KBM-7 (cell line): ENCODE results near the gene EIF4A3.

ENCODE experiments used
- DNase-seq: peaks from one replicate; pipeline ENCODE4 v3.0.0-alpha.2; 2015
- in situ Hi-C: fragments of 300-500 bp; cut with MboI; formaldehyde crosslinking; loops from 2 replicates; pipeline ENCODE4 v1.14.3; 2020; ENCODE audit warnings: low sequenced_read_pairs, low pct_unique_long_range_greater_than_20kb, mixed read lengths

Gene EIF4A3

GRCh38 chr17:80142929-80143328 lies 4.0 kb downstream of the EIF4A3 start:
- in situ Hi-C loops, result no loop called here
- no peak for DNase-seq

DNA sequence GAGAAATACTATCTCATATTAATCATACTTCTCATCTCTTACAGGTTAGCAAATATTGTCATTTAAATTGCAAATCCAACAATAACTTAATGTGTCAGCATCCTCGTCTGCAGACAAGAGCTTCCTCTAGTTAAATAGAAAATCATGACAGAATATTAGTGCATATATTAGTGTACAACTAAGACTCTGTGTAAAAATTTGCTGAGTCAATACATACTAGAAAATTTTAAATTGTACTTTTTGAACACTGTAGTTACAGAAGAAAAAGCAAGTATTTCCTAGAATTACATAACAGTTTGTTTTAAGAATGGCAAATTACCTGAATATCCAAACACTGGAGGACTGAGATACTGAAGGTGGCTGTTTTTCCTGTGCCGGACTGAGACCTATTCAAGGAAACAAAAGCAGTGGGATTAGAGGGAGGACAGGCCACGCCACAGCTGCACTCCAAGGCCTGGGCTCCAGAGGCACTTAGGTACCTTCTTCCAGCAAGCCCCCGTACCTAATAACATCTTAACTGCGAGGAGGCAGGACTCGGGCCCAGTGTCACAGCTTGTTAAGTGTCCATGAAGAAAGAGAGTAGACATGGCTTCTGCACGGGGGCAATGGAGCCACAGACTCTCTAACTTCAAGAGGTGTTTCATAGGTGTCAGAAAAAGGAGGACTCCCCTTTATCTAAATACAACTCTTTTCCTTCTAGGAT lies 5.3 kb downstream of the EIF4A3 start:
- DNase-seq, result no peak
- in situ Hi-C loops, result no loop called here

GRCh38 chr17:80138856-80139426 lies 8.0 kb downstream of the EIF4A3 start:
- in situ Hi-C loops, result no loop called here
- DNase-seq, result no peak

DNA sequence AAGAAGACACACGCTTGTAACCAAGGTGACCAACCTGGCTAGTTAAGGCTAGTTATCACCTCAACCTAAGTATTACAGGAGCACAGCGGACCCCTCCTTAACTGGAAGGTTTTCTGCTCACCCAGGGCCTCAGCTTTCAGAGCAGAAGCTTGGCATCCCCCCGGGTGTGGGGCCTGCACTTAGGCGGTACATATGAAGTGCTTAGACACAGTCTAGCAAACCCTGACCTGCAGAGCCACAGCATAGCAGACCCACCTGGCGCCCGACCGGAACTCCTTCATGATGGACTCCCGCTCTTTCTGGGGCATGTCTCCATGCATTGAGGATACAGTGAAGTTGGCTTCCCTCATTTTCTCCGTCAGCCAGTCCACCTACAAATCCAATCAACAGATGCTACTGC lies 9.8 kb downstream of the EIF4A3 start:
- DNase-seq, result no peak
- in situ Hi-C loops, result no loop called here

DNA sequence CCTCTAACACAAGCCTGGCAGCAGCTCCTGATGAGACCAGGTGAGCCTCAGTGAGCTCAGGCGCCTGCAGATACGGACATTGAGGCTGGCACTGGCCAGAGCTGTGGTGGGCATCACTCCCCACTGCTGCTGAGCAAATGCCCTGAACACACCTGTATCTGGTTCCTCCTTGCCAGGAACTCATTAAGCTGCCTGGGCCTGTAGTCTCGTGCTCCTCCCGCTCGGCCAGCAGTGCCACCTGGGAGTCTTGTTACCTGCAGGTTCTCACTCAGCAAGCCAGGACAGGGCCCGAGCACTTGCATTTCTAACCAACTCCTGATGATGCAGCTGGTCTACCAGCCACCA lies 13.3 kb downstream of the EIF4A3 start:
- in situ Hi-C loops, result no loop called here
- DNase-seq, result no peak

DNA sequence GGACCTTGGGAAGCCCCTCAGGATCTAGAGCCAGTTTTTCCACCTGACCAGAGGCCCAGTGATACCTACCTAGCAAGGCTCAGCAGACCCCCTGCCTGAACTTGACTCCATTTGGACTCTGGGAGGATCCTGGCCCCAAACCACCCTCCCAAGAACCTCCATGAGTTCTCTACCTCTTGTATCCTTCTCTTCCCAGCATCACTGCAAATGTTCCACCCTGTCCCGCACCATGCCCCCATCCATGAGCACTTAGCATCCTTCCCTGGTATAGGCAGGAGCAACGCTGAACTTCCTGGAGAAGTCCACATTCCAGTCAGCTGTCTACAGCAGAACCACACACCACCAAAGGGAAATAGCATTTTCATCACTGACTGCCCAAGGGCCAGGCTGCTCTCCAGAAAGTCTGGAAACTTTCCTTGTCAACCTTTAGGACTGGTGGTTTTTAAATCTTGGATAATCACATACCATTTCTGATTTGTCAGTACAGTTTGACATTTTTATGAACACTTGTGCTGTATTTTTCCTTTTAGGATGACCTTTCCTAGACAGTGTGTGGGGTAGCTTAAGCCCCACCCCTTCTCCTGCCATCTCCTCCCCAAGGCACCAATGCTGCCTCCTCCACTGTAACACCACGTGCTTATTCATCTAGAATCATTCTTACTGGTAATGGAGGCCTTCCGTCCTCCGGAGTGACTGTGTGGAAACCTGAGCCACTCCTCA lies 13.9 kb downstream of the EIF4A3 start:
- in situ Hi-C loops, result no loop called here
- no peak for DNase-seq

GRCh38 chr17:80130992-80131391 lies 15.9 kb downstream of the EIF4A3 start:
- in situ Hi-C loops, result no loop called here
- DNase-seq, result no peak

GRCh38 chr17:80129006-80129565 lies 17.8 kb downstream of the EIF4A3 start:
- no peak for DNase-seq
- in situ Hi-C loops, result no loop called here

DNA sequence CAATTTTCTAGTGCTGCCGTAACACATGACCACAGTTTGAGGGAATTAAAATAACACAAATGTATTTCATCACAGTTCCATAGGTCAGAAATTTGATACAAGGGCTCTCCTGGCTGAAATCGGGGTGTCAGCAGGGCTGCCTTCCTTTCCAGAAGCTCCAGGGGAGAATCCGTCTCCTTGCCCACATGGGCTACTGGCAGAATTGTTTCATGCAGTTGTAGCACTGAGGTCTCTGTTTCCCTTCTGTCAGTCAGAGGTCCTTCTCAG lies 20.5 kb downstream of the EIF4A3 start:
- in situ Hi-C loops, result no loop called here
- no peak for DNase-seq

- in situ Hi-C loops, result no loop called here
- no peak for DNase-seq
Measured at GRCh38 chr17:80125656-80126448, 21.1 kb downstream of the EIF4A3 start.

GRCh38 chr17:80124351-80124981 lies 22.5 kb downstream of the EIF4A3 start:
- DNase-seq, result peak; percentile 49
- in situ Hi-C loops, result no loop called here

DNA sequence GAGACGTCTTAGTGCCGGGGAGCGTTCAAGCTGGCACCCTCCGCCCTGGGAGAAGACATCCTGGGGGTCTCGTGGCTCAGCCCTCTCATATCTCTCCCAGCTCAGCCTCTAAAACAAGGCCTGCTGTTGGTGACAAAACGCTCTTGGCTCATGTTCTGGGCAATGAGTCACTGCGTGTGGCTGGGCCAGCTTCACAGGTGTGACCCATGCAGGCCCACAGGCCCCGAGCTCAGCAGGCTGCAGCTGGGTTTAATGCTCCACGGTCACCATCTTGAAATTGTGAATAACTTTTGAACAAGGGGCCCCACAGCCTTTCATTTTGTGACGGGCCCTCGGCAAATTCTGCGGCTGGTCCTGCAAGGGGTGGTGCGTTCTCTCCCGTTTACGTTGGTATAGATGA lies 23.1 kb downstream of the EIF4A3 start:
- no peak for DNase-seq
- in situ Hi-C loops, result no loop called here

- in situ Hi-C loops, result no loop called here
- no peak for DNase-seq
Measured at GRCh38 chr17:80122926-80123505, 23.9 kb downstream of the EIF4A3 start.

- in situ Hi-C loops, result no loop called here
Measured at GRCh38 chr17:80122026-80122575, 24.8 kb downstream of the EIF4A3 start.

GRCh38 chr17:80119839-80120238 lies 27.1 kb downstream of the EIF4A3 start:
- in situ Hi-C loops, result no loop called here
- DNase-seq, result no peak

More at GRCh38 chr17:80122026-80122575, 24.8 kb downstream of the EIF4A3 start:
- no peak for DNase-seq

DNA sequence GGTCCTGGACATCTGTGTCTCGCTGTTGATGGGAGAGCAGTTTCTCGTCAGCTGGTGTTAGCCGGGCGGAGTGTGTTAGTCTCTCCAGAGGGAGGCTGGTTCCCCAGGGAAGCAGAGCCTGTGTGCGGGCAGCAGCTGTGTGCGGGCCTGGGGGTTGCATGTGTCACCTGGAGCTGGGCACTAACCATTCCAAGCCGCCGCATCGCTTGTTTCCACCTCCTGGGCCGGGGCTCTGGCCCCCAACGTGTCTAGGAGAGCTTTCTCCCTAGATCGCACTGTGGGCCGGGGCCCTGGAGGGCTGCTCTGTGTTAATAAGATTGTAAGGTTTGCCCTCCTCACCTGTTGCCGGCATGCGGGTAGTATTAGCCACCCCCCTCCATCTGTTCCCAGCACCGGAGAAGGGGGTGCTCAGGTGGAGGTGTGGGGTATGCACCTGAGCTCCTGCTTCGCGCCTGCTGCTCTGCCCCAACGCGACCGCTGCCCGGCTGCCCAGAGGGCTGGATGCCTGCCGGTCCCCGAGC lies 27.6 kb downstream of the EIF4A3 start:
- in situ Hi-C loops, result no loop called here

DNA sequence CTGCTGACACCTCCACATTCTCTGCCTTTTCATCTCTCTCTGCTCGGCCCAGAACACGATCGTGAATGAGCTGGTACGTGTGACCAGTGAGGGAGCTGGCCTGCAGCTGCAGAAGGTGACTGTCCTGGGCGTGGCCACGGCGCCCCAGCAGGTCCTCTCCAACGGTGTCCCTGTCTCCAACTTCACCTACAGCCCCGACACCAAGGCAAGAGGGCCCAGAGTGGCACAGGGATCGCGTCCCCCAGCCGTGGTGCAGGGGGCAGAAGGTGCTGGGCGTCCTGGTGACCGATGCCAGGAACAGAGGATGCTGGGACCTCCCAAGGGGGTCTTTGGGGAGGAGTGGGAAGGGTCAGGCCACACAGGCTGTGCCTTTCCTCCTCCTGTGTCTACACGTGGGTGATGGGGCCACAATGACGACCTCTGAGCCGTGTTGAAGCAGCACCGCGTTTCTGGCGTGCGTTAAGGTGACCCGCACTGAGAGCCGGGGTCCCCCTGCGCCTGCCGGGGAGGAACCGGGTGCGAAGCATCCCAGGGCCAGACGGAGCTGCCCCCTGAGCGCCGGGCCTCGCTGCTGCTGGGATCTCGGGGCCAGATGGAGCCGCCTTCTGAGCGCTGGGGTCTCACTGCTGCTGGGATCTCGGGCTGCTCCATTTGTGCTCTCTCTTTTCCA lies 28.2 kb downstream of the EIF4A3 start:
- no peak for DNase-seq
- in situ Hi-C loops, result no loop called here

More for the DNA sequence above, 27.6 kb downstream of the EIF4A3 start:
- DNase-seq, result no peak
